KMS-11 (cell line): ENCODE data around the gene ADAM15.

ENCODE experiments used
- H2AFZ ChIP-seq: fragments of 200-600 bp; sonication (generic); 2 replicates; pipeline ENCODE4 v1.6.1; 2016; ENCODE audit warnings: antibody characterized with exemption, mixed run types, low read depth
- H3K27ac ChIP-seq: fragments of 200-600 bp; sonication (generic); 2 replicates; pipeline ENCODE4 v1.6.1; 2016; ENCODE audit warnings: mild to moderate bottlenecking, mixed run types
- H3K27me3 ChIP-seq: fragments of 200-600 bp; sonication (generic); 2 replicates; pipeline ENCODE4 v1.6.1; 2017; ENCODE audit warnings: mild to moderate bottlenecking, low read depth, mixed run types, moderate library complexity; ENCODE audit not compliant: insufficient read depth
- H3K36me3 ChIP-seq: fragments of 200-600 bp; sonication (generic); 2 replicates; pipeline ENCODE4 v1.6.1; 2017; ENCODE audit warnings: mild to moderate bottlenecking, mixed run types; ENCODE audit not compliant: insufficient read depth
- H3K4me1 ChIP-seq: fragments of 200-600 bp; sonication (generic); 2 replicates; pipeline ENCODE4 v1.6.1; 2016; ENCODE audit warnings: mild to moderate bottlenecking, low read depth, mixed run types; ENCODE audit not compliant: poor library complexity, severe bottlenecking
- H3K4me2 ChIP-seq: fragments of 200-600 bp; sonication (generic); 2 replicates; pipeline ENCODE4 v1.7.0; 2016; ENCODE audit warnings: mild to moderate bottlenecking, mixed run types
- H3K4me3 ChIP-seq: fragments of 200-600 bp; sonication (generic); IDR thresholded peaks from 2 replicates; pipeline ENCODE4 v1.6.1; 2017; ENCODE audit warnings: low read depth, low read length, mixed read lengths; ENCODE audit not compliant: insufficient read depth
- H3K79me2 ChIP-seq: fragments of 200-600 bp; sonication (generic); 2 replicates; pipeline ENCODE4 v1.6.1; 2016; ENCODE audit warnings: low read depth, mixed run types; ENCODE audit not compliant: insufficient read depth
- H3K9ac ChIP-seq: fragments of 200-600 bp; sonication (generic); 2 replicates; pipeline ENCODE4 v1.6.1; 2016; ENCODE audit warnings: mild to moderate bottlenecking, mixed run types
- H4K20me1 ChIP-seq: fragments of 200-600 bp; sonication (generic); 2 replicates; pipeline ENCODE4 v1.6.1; 2016; ENCODE audit warnings: mild to moderate bottlenecking, mixed run types; ENCODE audit not compliant: insufficient read depth
- TF ChIP-seq, protein P1 (sequence below): fragments of 200-600 bp; sonication (generic); conservative IDR thresholded peaks from 2 replicates; pipeline ENCODE4 v1.6.1; 2017; ENCODE audit warnings: low read depth, mild to moderate bottlenecking, antibody characterized with exemption, low read length, moderate library complexity, mixed read lengths

The ADAM15 gene

DNA sequence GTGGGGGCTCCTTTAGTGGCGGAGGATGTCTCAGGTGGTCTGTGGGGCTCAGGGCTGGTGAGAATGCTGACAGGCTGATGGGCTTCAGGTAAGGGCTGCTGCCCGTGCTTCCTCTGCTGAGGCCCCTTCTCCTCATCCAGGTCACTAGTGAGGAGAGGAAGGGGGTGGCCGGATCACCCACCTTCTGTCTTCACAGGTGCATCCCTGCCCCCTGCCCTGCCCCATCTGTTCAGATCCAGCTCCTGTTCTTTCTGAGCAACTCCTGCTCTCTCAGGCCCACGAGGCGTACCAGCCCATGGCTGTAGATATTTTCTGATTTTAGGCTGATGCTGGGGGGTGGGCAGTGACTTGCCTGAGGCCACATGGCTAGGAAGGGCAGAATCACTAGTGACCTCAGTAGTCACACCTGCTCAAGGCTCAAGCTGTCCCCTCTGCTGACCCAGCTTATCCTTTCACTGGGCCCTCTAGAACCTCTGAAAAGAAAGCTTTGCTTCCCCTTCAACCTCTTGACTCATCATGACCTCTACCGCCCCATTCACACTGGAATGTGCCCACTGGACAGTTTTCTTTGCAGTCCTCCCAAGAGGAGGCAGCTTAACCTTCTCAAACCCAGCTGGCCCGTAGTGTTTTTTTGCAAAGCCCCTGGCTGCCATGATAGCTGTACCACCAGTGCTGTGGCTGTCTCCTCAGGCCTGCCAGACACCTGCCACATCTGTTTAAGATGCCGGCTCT is 32.3 kb upstream of the ADAM15 start:
- Histone ChIP-seq H3K27ac (peak overlapping the region; percentile 1; the same call in 1 of the 2 replicates), H3K4me2 (no peak overlapping the region), H2AFZ (no peak overlapping the region), H3K4me3 (no peak overlapping the region), H4K20me1 (no peaks in the 10 kb centered on the region), H3K79me2 (no peaks in the 10 kb centered on the region), H3K9ac (no peak overlapping the region), H3K36me3 (peaks cover 7% of the 10 kb centered on the region; the same call in 1 of the 2 replicates), H3K4me1 (peaks cover 32% of the 10 kb centered on the region), H3K27me3 (no peaks in the 10 kb centered on the region)
- TF ChIP-seq, protein P1, sequence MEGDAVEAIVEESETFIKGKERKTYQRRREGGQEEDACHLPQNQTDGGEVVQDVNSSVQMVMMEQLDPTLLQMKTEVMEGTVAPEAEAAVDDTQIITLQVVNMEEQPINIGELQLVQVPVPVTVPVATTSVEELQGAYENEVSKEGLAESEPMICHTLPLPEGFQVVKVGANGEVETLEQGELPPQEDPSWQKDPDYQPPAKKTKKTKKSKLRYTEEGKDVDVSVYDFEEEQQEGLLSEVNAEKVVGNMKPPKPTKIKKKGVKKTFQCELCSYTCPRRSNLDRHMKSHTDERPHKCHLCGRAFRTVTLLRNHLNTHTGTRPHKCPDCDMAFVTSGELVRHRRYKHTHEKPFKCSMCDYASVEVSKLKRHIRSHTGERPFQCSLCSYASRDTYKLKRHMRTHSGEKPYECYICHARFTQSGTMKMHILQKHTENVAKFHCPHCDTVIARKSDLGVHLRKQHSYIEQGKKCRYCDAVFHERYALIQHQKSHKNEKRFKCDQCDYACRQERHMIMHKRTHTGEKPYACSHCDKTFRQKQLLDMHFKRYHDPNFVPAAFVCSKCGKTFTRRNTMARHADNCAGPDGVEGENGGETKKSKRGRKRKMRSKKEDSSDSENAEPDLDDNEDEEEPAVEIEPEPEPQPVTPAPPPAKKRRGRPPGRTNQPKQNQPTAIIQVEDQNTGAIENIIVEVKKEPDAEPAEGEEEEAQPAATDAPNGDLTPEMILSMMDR = 0 out of 2 replicates have a peak, but pooled peaks have one; percentile 20

DNA sequence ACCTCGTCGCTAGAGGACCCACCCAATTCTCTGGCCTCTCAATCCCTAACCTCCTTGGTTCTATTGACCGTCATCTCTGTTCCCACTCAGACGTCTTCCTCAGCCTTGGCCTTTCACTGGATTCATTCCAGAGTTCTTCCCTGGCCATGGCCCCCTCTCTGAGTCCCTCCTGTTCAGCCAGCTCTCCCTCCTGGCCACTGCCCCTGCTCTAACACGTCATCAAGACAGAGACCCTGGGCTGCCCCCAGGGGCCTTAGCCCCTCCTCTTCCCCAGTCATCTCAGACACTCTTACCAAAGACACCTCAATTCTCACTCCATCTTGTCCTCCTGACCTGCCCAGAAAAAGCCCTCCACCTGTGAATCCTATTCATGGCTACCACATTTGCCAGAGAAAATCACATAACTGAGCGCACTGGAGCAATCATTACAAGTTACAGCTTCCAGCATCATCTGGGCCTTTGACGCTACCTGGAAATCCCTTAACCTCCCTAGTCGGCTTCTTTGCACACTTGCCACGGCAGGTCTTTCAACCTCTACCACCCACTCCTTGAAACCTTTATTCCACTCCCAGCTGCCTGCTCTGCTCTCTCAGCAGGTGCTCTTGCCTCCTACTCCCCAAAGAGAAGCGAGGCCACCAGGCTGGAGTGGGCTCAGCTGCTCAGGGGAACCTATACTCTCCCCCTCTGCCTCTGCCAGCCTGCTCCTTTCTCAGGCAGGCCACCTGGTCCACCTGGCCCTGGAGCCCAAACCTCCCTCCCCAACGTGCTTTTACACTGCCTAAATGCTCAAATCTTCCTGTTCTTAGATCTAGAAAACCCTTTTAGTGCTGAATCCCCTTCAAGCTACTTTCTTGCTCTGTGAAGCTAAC is 31.5 kb upstream of the ADAM15 start:
- TF ChIP-seq, protein P1 = no peak
- no peak overlapping the region for H3K27ac ChIP-seq

DNA sequence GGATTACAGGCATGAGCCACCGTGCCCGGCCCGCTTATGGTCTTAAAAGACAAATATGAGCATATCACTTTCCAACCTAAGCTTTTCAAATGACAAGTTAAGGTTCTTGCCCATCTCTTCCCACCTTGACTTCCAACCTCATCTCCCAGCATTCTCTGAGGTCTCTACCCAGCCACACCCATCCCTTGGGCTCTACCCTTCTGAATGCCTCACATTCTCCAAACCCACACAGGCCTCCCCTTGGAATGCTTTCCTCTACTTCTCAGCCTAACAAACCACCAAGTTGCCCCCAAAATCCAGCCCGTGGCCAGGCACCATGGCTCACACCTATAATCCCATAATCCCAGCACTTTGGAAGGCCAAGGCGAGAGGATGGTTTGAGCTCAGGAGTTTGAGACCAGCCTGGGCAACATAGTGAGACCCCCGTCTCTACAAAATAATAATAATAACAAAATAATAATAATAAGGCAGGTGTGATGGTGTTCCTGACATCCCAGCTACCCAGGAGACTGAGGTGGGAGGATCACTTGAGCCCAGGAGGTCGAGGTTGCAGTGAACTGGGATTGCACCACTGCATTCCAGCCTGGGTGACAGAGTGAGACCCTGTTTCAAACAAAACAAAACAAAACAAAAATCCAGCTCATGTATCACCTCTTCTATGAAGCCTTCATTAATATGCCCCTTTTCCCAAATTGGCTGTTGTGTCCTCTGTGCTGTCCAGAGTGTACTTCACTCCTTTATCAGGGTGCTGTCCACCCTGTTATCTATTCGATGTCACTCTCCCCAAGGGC is 28.8 kb upstream of the ADAM15 start:
- no peaks in the 10 kb centered on the region for H3K36me3 ChIP-seq
- H3K4me3 ChIP-seq = no peak overlapping the region
- no peak overlapping the region for H2AFZ ChIP-seq
- H4K20me1 ChIP-seq = no peaks in the 10 kb centered on the region
- no peaks in the 10 kb centered on the region for H3K27me3 ChIP-seq
- H3K9ac ChIP-seq = no peak overlapping the region
- TF ChIP-seq, protein P1 = no peak
- no peak overlapping the region for H3K27ac ChIP-seq
- H3K4me2 ChIP-seq = no peak overlapping the region
- H3K4me1 ChIP-seq = peaks cover 16% of the 10 kb centered on the region
- no peaks in the 10 kb centered on the region for H3K79me2 ChIP-seq

More for the DNA sequence above, 31.5 kb upstream of the ADAM15 start:
- Histone ChIP-seq H2AFZ (no peak overlapping the region), H3K4me3 (no peak overlapping the region), H3K9ac (no peak overlapping the region), H3K27me3 (no peaks in the 10 kb centered on the region), H3K4me2 (no peak overlapping the region), H3K4me1 (peaks cover 32% of the 10 kb centered on the region), H3K36me3 (peaks cover 7% of the 10 kb centered on the region; the same call in 1 of the 2 replicates), H3K79me2 (no peaks in the 10 kb centered on the region), H4K20me1 (no peaks in the 10 kb centered on the region)

DNA sequence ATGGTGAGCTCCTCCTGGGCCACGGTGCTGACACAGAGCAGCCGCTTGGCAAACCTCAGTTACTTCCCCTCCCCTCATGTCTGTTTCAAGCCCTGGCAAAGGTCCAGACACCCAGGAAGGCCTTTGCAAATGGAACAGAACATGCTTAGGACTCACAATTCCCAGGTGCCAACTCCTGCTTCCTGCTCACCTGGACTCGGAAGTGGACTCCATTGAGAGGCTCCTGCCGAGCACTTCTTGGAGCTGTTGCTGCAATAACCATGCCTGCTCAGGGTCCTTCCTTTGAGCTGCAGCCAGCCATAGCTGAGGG is 28.2 kb upstream of the ADAM15 start:
- Histone ChIP-seq H3K27ac (no peak overlapping the region), H3K4me1 (peaks cover 11% of the 10 kb centered on the region), H3K36me3 (no peaks in the 10 kb centered on the region), H3K9ac (no peak overlapping the region), H4K20me1 (no peaks in the 10 kb centered on the region), H3K27me3 (no peaks in the 10 kb centered on the region), H2AFZ (no peak overlapping the region), H3K4me2 (no peak overlapping the region), H3K79me2 (no peaks in the 10 kb centered on the region), H3K4me3 (no peak overlapping the region)
- TF ChIP-seq, protein P1 = no peak
